Activated CD4-positive, alpha-beta T cell treated with anti-CD3 and anti-CD28 coated beads, Interleukin-2, amount 10 ng/mL, durations not matched to agents 7 days and 5 days (primary cell): Measurements from ENCODE around the gene METRN. TPM values are rescaled to one million over a fixed set of nuclear protein-coding genes. Genes with fewer than 3 reads are reported as not detected.

Experiments
- CTCF ChIA-PET: fragments of 350-600 bp; sonication (Branson Sonifier 250); formaldehyde crosslinking; loops from one replicate; lab custom pipeline; 2021; ENCODE audit warnings: antibody characterized with exemption; lab: Charles Lee
- POLR2A ChIA-PET: fragments of 350-600 bp; sonication (Branson Sonifier 250); formaldehyde crosslinking; loops from one replicate; lab custom pipeline; 2021; ENCODE audit warnings: antibody characterized with exemption; lab: Charles Lee
- DNase-seq: peaks from one replicate; pipeline ENCODE4 v3.0.0-alpha.2; 2020
- H3K27ac Mint-ChIP-seq: one replicate; pipeline ENCODE4 v1.8.0; 2021; ENCODE audit warnings: mild to moderate bottlenecking, moderate library complexity, mixed read lengths
- H3K27me3 Mint-ChIP-seq: one replicate; pipeline ENCODE4 v1.8.0; 2021; ENCODE audit warnings: mixed read lengths
- H3K36me3 Mint-ChIP-seq: one replicate; pipeline ENCODE4 v1.8.0; 2021; ENCODE audit warnings: low read depth, mixed read lengths
- H3K4me1 Mint-ChIP-seq: one replicate; pipeline ENCODE4 v1.8.0; 2021; ENCODE audit warnings: mixed read lengths
- H3K4me3 Mint-ChIP-seq: one replicate; pipeline ENCODE4 v1.8.0; 2021; ENCODE audit warnings: mild to moderate bottlenecking, moderate library complexity, mixed read lengths
- H3K9me3 Mint-ChIP-seq: one replicate; pipeline ENCODE4 v1.8.0; 2021; ENCODE audit warnings: mixed read lengths
- total RNA-seq, 2 experiments: library from RNA; stranded (reverse); gene quantifications; one replicate each; pipeline ENCODE4 v1.2.3, GENCODE V29; 2021

METRN gene
- total RNA-seq, 2 experiments from 2014 or later = 2.5 to 3.0 TPM

GRCh38 chr16:698911-699671 is 15.8 kb upstream of the METRN start:
- no peaks in the 10 kb centered on the region for H3K9me3 Mint-ChIP-seq
- H3K27me3 Mint-ChIP-seq = peaks cover 25% of the 10 kb centered on the region
- ChIA-PET POLR2A (no interaction called here), CTCF (no interaction called here)
- H3K27ac Mint-ChIP-seq = no peak overlapping the region
- peak overlapping the region; percentile 45 for H3K4me3 Mint-ChIP-seq
- no peaks in the 10 kb centered on the region for H3K36me3 Mint-ChIP-seq
- peaks cover 22% of the 10 kb centered on the region for H3K4me1 Mint-ChIP-seq
- DNase-seq = peak; percentile 35

- ChIA-PET POLR2A (no interaction called here), CTCF (interaction anchor here (1.0 to 1.3 kb wide), 2 partner anchors 11 kb away, joined by 3 to 4 read pairs; partner anchors contain the start of gene WDR24)
- DNase-seq = peak; percentile 41
- H3K4me1 Mint-ChIP-seq = peaks cover 14% of the 10 kb centered on the region
- H3K4me3 Mint-ChIP-seq = no peak overlapping the region
- H3K9me3 Mint-ChIP-seq = no peaks in the 10 kb centered on the region
- no peaks in the 10 kb centered on the region for H3K36me3 Mint-ChIP-seq
- H3K27ac Mint-ChIP-seq = no peak overlapping the region
- H3K27me3 Mint-ChIP-seq = peaks cover 27% of the 10 kb centered on the region
These were observed 14.0 kb upstream of the METRN start for GRCh38 chr16:700684-701584.

- DNase-seq = no peak
- ChIA-PET CTCF (interaction anchor here (0.5 to 2.8 kb wide), 4 partner anchors 11 to 1226 kb away, joined by 3 to 12 read pairs (median 3); no protein-coding TSS in a partner anchor), POLR2A (no interaction called here)
- peaks cover 12% of the 10 kb centered on the region for H3K4me1 Mint-ChIP-seq
- H3K27ac Mint-ChIP-seq = no peak overlapping the region
- peaks cover 39% of the 10 kb centered on the region for H3K27me3 Mint-ChIP-seq
- no peak overlapping the region for H3K4me3 Mint-ChIP-seq
- no peaks in the 10 kb centered on the region for H3K36me3 Mint-ChIP-seq
- H3K9me3 Mint-ChIP-seq = no peaks in the 10 kb centered on the region
These were observed 12.6 kb upstream of the METRN start for GRCh38 chr16:702341-702740.

GRCh38 chr16:703406-703805 is 11.5 kb upstream of the METRN start:
- POLR2A ChIA-PET = no interaction called here
- no peak for DNase-seq
- CTCF ChIA-PET = interaction anchor here (1.0 to 2.8 kb wide), 3 partner anchors 10 to 29 kb away, joined by 3 to 12 read pairs (median 5); partner anchors contain the start of gene HAGHL
- Mint-ChIP-seq H3K9me3 (no peaks in the 10 kb centered on the region), H3K27ac (no peak overlapping the region), H3K4me3 (no peak overlapping the region), H3K36me3 (no peaks in the 10 kb centered on the region), H3K4me1 (peaks cover 12% of the 10 kb centered on the region), H3K27me3 (peaks cover 47% of the 10 kb centered on the region)

GRCh38 chr16:704047-704446 is 10.9 kb upstream of the METRN start:
- H3K36me3 Mint-ChIP-seq = no peaks in the 10 kb centered on the region
- no peaks in the 10 kb centered on the region for H3K9me3 Mint-ChIP-seq
- H3K4me3 Mint-ChIP-seq = no peak overlapping the region
- peaks cover 9% of the 10 kb centered on the region for H3K4me1 Mint-ChIP-seq
- POLR2A ChIA-PET = no interaction called here
- CTCF ChIA-PET = interaction anchor here (0.8 to 2.8 kb wide), 3 partner anchors 9 to 81 kb away, joined by 3 to 12 read pairs (median 5); no protein-coding TSS in a partner anchor
- no peak for DNase-seq
- H3K27ac Mint-ChIP-seq = no peak overlapping the region
- H3K27me3 Mint-ChIP-seq = peaks cover 50% of the 10 kb centered on the region

GRCh38 chr16:704552-705380 is 10.2 kb upstream of the METRN start:
- H3K4me3 Mint-ChIP-seq = no peak overlapping the region
- peaks cover 4% of the 10 kb centered on the region for H3K4me1 Mint-ChIP-seq
- no peak for DNase-seq
- ChIA-PET CTCF (interaction anchor here (0.8 to 2.8 kb wide), 3 partner anchors 8 to 80 kb away, joined by 3 to 12 read pairs (median 5); no protein-coding TSS in a partner anchor), POLR2A (no interaction called here)
- no peaks in the 10 kb centered on the region for H3K36me3 Mint-ChIP-seq
- H3K27me3 Mint-ChIP-seq = peaks cover 55% of the 10 kb centered on the region
- no peaks in the 10 kb centered on the region for H3K9me3 Mint-ChIP-seq
- no peak overlapping the region for H3K27ac Mint-ChIP-seq

- H3K36me3 Mint-ChIP-seq = no peaks in the 10 kb centered on the region
- H3K27ac Mint-ChIP-seq = peak within 1 kb of the TSS; percentile 31
- H3K27me3 Mint-ChIP-seq = peaks cover 54% of the 10 kb centered on the region
- no peaks in the 10 kb centered on the region for H3K9me3 Mint-ChIP-seq
- ChIA-PET POLR2A (no interaction called here), CTCF (no interaction called here)
- no peak within 1 kb of the TSS for H3K4me3 Mint-ChIP-seq
- H3K4me1 Mint-ChIP-seq = peaks cover 2% of the 10 kb centered on the region
- no peak for DNase-seq
These were observed 9.3 kb upstream of the METRN start, which contains the start of gene FBXL16 for GRCh38 chr16:705431-706188. Gene FBXL16, minus strand, starts transcription at chr16:705801. Its CDS starts 8,396 bp downstream, at chr16:697405.

GRCh38 chr16:706189-707061 is 8.5 kb upstream of the METRN start:
- H3K9me3 Mint-ChIP-seq = no peaks in the 10 kb centered on the region
- ChIA-PET POLR2A (interaction anchor here (0.6 to 0.8 kb wide), 2 partner anchors 82 to 999 kb away, joined by 3 to 4 read pairs; partner anchors contain the start of genes CHTF18 and RPUSD1), CTCF (no interaction called here)
- H3K27ac Mint-ChIP-seq = peak overlapping the region; percentile 31
- no peak overlapping the region for H3K4me3 Mint-ChIP-seq
- peaks cover 2% of the 10 kb centered on the region for H3K4me1 Mint-ChIP-seq
- no peaks in the 10 kb centered on the region for H3K36me3 Mint-ChIP-seq
- H3K27me3 Mint-ChIP-seq = peaks cover 51% of the 10 kb centered on the region
- no peak for DNase-seq

GRCh38 chr16:707062-707538 is 7.8 kb upstream of the METRN start:
- ChIA-PET CTCF (no interaction called here), POLR2A (interaction anchor here (0.6 to 0.8 kb wide), 2 partner anchors 81 to 998 kb away, joined by 3 to 4 read pairs; partner anchors contain the start of genes CHTF18 and RPUSD1)
- Mint-ChIP-seq H3K27me3 (peaks cover 49% of the 10 kb centered on the region), H3K9me3 (no peaks in the 10 kb centered on the region), H3K4me3 (no peak overlapping the region), H3K4me1 (peaks cover 2% of the 10 kb centered on the region), H3K27ac (no peak overlapping the region), H3K36me3 (no peaks in the 10 kb centered on the region)
- DNase-seq = no peak

GRCh38 chr16:708019-708418 is 6.9 kb upstream of the METRN start:
- peaks cover 46% of the 10 kb centered on the region for H3K27me3 Mint-ChIP-seq
- ChIA-PET POLR2A (no interaction called here), CTCF (no interaction called here)
- no peak for DNase-seq
- peaks cover 5% of the 10 kb centered on the region for H3K4me1 Mint-ChIP-seq
- H3K27ac Mint-ChIP-seq = no peak overlapping the region
- H3K9me3 Mint-ChIP-seq = no peaks in the 10 kb centered on the region
- no peak overlapping the region for H3K4me3 Mint-ChIP-seq
- no peaks in the 10 kb centered on the region for H3K36me3 Mint-ChIP-seq

GRCh38 chr16:708959-709358 is 6.0 kb upstream of the METRN start:
- Mint-ChIP-seq H3K4me1 (peaks cover 6% of the 10 kb centered on the region), H3K9me3 (no peaks in the 10 kb centered on the region), H3K4me3 (no peak overlapping the region), H3K36me3 (no peaks in the 10 kb centered on the region), H3K27ac (no peak overlapping the region), H3K27me3 (peaks cover 46% of the 10 kb centered on the region)
- DNase-seq = no peak
- ChIA-PET POLR2A (no interaction called here), CTCF (no interaction called here)
